HL-60/S4 (cell line): ENCODE data around the gene ZNRF2.

Experiments
- in situ Hi-C: fragments of 300-500 bp; cut with MboI; formaldehyde crosslinking; loops from 2 replicates; pipeline ENCODE4 v1.14.3; 2022; ENCODE audit warnings: low sequenced_read_pairs

ZNRF2 gene

GRCh38 chr7:30284298-30285066 is at the start of gene ZNRF2:
TSS of gene ZNRF2 (plus strand) at chr7:30284597. CDS start at chr7:30285358, 761 bp downstream.
- in situ Hi-C loops = no loop called here

GRCh38 chr7:30237271-30237695 is 47.1 kb upstream of the ZNRF2 start:
- in situ Hi-C loops = no loop called here

- in situ Hi-C loops = no loop called here
Measured at GRCh38 chr7:30238721-30239441, 45.5 kb upstream of the ZNRF2 start.

GRCh38 chr7:30240106-30240800 is 44.1 kb upstream of the ZNRF2 start:
- in situ Hi-C loops = no loop called here

GRCh38 chr7:30241767-30242166 is 42.6 kb upstream of the ZNRF2 start:
- in situ Hi-C loops = no loop called here

GRCh38 chr7:30244340-30244739 is 40.1 kb upstream of the ZNRF2 start:
- in situ Hi-C loops = no loop called here

- in situ Hi-C loops = no loop called here
Measured at GRCh38 chr7:30245913-30246312, 38.5 kb upstream of the ZNRF2 start.

GRCh38 chr7:30246392-30246791 is 38.0 kb upstream of the ZNRF2 start:
- in situ Hi-C loops = no loop called here

- in situ Hi-C loops = no loop called here
Measured at GRCh38 chr7:30247541-30248401, 36.6 kb upstream of the ZNRF2 start.

- in situ Hi-C loops = no loop called here
Measured at GRCh38 chr7:30249316-30249715, 35.1 kb upstream of the ZNRF2 start.

- in situ Hi-C loops = no loop called here
Measured at GRCh38 chr7:30249986-30250774, 34.2 kb upstream of the ZNRF2 start.

- in situ Hi-C loops = no loop called here
Measured at GRCh38 chr7:30251708-30252329, 32.6 kb upstream of the ZNRF2 start.

GRCh38 chr7:30252885-30253795 is 31.3 kb upstream of the ZNRF2 start:
- in situ Hi-C loops = no loop called here

GRCh38 chr7:30253796-30254165 is 30.6 kb upstream of the ZNRF2 start:
- in situ Hi-C loops = no loop called here

GRCh38 chr7:30254248-30254647 is 30.1 kb upstream of the ZNRF2 start:
- in situ Hi-C loops = no loop called here

GRCh38 chr7:30254717-30255063 is 29.7 kb upstream of the ZNRF2 start:
- in situ Hi-C loops = no loop called here

GRCh38 chr7:30255064-30255769 is 29.2 kb upstream of the ZNRF2 start:
- in situ Hi-C loops = no loop called here

GRCh38 chr7:30256349-30256858 is 28.0 kb upstream of the ZNRF2 start:
- in situ Hi-C loops = no loop called here
